Hematopoietic multipotent progenitor cell treated with erythropoietin and hydrocortisone succinate and interleukin-3 and kit ligand, for 8 days (in vitro differentiated cells): Measurements from ENCODE around the gene CHST1.
A peak's percentile ranks its signal among the peaks of the same experiment; 100 is the strongest.

ENCODE experiments used
- DNase-seq: peaks from one replicate; pipeline ENCODE4 v3.0.0-alpha.2; 2015

The CHST1 gene

DNA sequence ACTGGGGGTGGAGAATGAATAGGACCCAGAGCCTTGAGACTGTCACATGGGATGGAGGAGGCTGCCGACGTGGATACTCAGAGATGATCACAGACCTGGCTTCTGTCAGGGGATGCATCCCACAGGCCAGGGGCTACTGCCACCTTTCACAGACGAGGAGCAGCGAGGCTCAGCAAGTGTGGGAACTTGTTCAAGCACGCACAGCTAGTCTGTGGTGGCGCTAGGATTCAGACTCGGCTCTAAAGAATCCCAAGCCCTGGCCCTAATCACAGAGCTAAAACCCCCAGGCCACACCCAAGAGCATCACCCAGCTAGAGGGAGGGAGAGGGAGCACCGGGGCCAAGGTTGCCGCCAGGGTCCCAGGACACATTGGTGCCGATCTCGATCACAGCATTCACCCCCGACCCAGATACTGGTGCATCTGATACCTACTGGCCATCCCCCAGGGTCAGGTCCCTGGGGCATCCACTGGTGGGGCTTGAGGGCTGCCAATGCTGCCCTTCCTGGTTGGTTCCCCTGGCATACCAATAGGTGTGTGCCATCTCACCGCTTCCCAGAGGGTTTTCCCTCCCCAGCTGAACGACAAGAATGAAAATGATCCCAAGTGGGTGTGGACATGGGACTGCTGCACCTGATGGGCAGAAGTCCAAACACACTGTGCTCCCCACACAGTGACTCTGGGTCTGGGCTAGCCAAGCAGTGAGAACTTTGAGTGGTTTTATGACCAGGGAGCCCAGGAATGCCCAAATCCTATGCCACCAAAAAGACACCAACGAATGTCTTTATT is 6.2 kb downstream of the CHST1 start:
- DNase-seq: no peak

- DNase-seq: no peak
Observed at GRCh38 chr11:45658292-45658991, 7.0 kb downstream of the CHST1 start.

- DNase-seq: no peak
Observed at GRCh38 chr11:45657496-45658260, 7.7 kb downstream of the CHST1 start.

- no peak for DNase-seq
Observed at GRCh38 chr11:45655831-45656230, 9.6 kb downstream of the CHST1 start.

GRCh38 chr11:45655347-45655756 is 10.1 kb downstream of the CHST1 start:
- peak; percentile 46 for DNase-seq

GRCh38 chr11:45655012-45655283 is 10.5 kb downstream of the CHST1 start:
- no peak for DNase-seq

GRCh38 chr11:45654231-45655011 is 11.0 kb downstream of the CHST1 start:
- no peak for DNase-seq

DNA sequence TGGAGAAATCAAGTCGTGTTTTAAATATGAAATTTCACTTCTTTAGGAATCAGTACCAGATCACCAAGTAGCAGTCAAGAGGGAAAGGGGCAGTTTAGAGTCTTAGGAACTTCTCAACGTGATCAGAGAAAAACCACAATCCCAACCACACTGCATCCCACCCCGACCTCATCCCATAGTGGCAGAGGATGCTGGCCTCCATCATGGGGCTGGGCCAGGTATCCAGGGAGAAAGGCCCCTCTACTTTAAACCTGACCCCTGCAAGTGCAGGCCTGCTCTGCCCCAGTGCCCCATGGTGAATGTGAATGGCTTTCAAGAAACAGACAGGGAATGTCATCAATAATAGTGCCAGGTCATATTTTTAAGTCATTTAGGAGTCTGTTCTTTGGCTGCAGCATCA is 12.1 kb downstream of the CHST1 start:
- no peak for DNase-seq

DNA sequence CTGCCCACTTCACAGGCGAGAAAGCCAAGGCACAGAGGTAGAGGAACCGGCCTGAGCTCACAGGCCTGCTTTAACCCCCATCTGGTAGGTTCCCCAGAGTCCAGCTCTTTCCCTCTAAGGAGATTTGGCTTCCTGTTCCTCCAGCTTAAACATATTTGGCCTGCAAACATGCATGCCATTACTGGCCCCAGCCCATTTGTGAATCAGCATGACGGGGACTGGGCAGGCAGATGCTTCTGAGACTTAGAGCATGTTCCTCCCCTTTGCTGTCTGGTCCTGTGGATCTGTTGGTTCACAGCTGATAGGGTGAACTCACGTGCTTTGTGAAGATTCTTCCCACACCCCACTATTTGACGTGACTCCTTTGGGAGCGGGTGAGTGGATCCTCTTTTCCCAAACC is 12.6 kb downstream of the CHST1 start:
- DNase-seq: no peak

DNA sequence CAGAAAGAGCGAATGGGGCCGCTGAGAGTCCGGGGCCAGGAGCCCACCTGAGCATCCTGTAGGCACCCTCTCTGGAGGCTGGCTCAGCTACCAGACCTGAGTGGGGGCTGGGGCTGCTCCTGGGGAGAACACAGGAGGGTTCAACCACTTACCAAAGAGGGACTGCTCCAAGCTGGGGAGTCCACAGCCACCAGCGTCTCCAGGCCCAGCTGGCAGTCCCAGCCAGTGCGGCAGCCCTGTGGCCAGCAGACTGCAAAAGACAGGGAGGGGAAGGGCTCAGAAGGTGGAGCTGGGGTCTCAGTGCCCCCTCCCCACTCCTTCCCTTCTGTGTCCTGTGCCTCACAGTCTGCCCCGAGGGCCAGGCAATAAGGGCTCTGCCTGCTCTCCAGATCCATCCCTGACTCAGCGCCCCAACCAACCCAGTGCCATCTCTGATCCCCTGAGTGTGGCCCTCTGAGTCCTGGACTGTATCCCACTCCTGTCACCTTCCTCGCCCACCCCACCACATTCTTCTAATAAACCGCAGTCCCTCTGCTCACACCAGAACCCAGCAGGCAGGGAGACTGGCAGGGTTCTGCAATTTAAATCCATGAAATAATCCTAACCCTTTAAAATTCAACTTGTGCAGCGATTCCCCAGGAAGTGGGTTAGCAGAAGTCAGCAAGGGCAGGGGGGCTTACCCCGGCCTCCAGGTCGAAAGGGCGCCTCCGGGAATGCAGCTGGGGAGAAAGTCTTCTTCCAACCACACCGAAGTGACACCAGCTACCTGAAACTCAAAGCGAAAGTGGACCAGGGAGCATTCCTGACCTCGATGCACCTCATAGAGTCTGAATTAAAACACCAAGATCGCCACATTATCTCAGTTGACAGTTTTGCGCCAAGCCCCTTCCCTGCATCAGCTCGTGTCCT is 13.3 kb downstream of the CHST1 start:
- no peak for DNase-seq

DNA sequence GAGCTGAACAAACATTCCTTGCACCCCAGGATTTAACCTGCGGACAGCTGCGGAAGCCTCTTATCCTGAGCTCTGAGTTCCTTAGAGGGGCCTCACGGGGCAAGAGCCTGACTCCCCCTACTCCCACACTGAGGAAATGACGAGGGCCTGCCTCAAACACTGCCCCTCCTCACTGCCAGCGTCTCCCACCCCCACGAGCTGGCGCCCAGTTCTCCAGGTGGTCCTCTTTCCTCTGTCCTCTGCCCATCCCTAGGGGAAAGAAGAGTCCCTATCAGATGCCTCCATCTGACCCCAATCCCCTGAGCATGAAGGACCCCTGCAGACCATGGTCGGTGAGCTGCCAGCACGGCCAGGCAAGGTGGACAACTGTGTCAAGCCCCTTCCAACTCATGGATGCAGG is 14.3 kb downstream of the CHST1 start:
- DNase-seq: no peak

- no peak for DNase-seq
Observed at GRCh38 chr11:45650166-45651095, 15.0 kb downstream of the CHST1 start.

DNA sequence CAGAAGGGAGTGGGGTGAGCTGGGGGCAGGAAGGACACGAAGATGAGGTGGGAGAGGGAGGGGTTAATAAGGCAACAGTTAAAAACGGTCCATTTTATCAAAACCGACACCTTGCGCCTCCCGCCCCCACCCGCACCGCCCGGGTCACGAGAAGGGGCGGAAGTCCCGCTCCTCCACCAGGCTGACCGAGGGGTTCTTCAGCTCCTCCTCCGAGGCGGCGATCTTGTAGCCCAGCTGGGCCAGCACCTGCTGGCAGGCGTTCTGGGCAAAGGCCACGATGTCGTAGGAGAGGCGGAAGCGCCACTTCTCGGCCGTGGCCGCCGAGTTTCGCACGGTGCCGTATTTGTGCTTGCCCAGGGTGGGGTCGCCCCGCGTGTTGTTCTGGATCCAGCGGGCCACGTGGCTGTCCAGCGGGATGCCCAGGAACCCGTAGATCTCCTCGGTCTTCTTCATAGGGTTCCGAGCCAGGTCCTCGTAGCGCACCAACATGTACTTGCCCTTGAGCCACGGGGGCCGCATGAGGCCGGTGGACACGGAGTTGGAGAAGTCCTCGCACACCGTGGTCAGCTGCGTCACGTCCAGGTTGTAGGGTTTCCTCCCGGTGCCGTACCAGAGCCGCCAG is 15.8 kb downstream of the CHST1 start:
- peak; percentile 4 for DNase-seq

DNA sequence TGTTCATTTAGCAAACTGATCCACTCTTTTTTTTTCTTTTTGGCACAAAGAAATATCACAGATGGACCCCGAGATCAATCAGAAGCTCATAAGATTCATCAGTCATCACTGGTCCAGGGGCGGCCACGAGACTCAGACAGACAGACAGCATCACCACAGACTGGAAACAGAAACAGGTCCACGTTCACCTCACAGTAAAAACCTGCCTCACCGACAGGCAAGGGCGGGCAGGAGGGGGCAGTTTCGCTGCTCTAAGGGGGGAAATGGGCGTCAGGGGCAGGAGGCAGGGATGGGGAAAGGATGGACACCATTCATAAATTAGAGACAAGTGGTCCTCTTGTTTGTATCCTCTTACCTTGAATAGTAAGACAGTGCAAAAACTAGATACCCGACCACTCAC is 16.5 kb downstream of the CHST1 start:
- no peak for DNase-seq

DNA sequence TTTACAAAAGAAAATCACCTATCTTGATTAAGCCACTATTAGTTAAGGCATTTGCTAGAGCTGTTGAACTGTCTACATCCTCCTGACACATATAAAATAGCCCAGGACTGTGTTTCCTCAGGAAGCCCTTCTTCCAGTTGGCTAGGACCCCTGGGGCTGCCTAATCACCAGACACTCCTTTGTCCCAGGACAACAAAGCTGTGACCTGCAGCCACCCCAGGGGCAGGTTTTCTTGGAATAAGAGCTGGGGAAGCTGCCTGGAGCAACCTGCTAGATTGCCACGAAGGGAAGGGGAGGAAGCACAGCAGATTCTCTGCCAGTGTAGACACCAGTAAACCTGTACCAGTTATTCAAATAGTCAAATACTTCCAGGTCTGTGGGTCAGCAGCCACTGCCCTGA is 17.6 kb downstream of the CHST1 start:
- no peak for DNase-seq

- DNase-seq: no peak
Observed at GRCh38 chr11:45647329-45647728, 18.1 kb downstream of the CHST1 start.

GRCh38 chr11:45646275-45646927 is 19.0 kb downstream of the CHST1 start:
- peak; percentile 37 for DNase-seq

GRCh38 chr11:45644981-45645889 is 20.2 kb downstream of the CHST1 start:
- no peak for DNase-seq
